WERI-Rb-1 (cell line): ENCODE data around the gene FGF3.
"Not testable (repeated sequence)": the region's sequence is repeated elsewhere in the genome, so short reads cannot be mapped to it uniquely, and the experiment has no call there.

Experiments
- DNase-seq: peaks from one replicate; pipeline ENCODE4 v3.0.0-alpha.2; 2020
- H3K27ac ChIP-seq: fragments of 250-450 bp; sonication (Bioruptor Pico); 2 replicates; pipeline ENCODE4 v1.5.1; 2020; ENCODE audit warnings: mild to moderate bottlenecking, moderate library complexity
- H3K27me3 ChIP-seq: fragments of 250-450 bp; sonication (Bioruptor Pico); 2 replicates; pipeline ENCODE4 v1.5.1; 2021; ENCODE audit warnings: mild to moderate bottlenecking, low read depth, moderate library complexity; ENCODE audit not compliant: insufficient read depth, severe bottlenecking
- H3K36me3 ChIP-seq: fragments of 250-450 bp; sonication (Bioruptor Pico); 2 replicates; pipeline ENCODE4 v1.5.1; 2020; ENCODE audit warnings: mild to moderate bottlenecking, moderate library complexity
- H3K4me3 ChIP-seq: 2 replicates; pipeline ENCODE4 v1.5.1; 2011; ENCODE audit warnings: low read depth, mild to moderate bottlenecking, control low read depth, low read length
- H3K9me3 ChIP-seq: fragments of 250-450 bp; sonication (Bioruptor Pico); 2 replicates; pipeline ENCODE4 v1.5.1; 2021; ENCODE audit warnings: mild to moderate bottlenecking, moderate library complexity; ENCODE audit not compliant: severe bottlenecking
- TF ChIP-seq, protein P1 (sequence below): IDR thresholded peaks from 2 replicates; pipeline ENCODE4 v1.5.1; 2011; ENCODE audit warnings: low read depth, mild to moderate bottlenecking, control low read depth, inconsistent platforms, low read length

FGF3 gene

GRCh38 chr11:69774354-69775162 is 44.7 kb downstream of the FGF3 start:
- TF ChIP-seq, protein P1, sequence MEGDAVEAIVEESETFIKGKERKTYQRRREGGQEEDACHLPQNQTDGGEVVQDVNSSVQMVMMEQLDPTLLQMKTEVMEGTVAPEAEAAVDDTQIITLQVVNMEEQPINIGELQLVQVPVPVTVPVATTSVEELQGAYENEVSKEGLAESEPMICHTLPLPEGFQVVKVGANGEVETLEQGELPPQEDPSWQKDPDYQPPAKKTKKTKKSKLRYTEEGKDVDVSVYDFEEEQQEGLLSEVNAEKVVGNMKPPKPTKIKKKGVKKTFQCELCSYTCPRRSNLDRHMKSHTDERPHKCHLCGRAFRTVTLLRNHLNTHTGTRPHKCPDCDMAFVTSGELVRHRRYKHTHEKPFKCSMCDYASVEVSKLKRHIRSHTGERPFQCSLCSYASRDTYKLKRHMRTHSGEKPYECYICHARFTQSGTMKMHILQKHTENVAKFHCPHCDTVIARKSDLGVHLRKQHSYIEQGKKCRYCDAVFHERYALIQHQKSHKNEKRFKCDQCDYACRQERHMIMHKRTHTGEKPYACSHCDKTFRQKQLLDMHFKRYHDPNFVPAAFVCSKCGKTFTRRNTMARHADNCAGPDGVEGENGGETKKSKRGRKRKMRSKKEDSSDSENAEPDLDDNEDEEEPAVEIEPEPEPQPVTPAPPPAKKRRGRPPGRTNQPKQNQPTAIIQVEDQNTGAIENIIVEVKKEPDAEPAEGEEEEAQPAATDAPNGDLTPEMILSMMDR = no peak
- no peak for DNase-seq
- no peak overlapping the region for H3K27ac ChIP-seq
- H3K27me3 ChIP-seq = peaks cover 37% of the 10 kb centered on the region
- H3K36me3 ChIP-seq = no peaks in the 10 kb centered on the region
- H3K9me3 ChIP-seq = no peaks in the 10 kb centered on the region
- peak overlapping the region; percentile 36 for H3K4me3 ChIP-seq

DNA sequence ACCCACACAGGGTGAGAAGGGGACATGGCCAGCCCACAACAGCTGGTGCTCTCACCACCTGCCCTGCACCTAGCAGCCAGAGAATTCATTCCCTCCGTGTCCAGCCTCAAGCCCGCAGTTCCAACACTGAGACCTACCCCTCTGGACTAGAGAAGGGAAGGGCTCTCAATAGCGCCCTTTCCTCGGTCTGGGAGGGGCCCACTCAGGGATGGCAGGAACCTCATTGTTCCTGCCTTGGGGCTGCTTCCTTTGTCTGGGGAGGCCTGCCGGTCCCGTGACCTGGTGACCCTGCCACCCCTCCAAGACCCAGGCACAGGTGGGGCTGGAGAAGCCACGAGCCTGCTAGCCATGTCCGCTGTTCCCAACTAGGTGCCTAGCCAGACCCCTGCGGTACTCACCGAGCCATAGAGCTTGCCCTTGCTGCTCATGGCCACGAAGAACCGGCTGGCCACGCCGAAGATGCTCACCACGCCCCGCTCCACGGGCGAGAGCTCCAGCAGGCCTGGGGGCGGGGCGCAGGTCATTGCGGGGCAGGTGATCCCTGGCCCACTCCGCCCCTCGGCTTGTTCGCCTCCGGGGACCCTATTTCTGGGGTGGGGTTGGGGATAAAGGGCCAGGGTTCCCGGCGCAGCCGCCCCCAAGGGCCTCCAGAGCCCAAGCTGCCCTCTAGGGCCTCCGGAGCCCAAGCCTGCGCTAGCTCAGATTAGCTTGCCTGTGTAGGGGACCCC is 45.4 kb downstream of the FGF3 start:
- Histone ChIP-seq H3K36me3 (no peaks in the 10 kb centered on the region), H3K27ac (no peak overlapping the region), H3K27me3 (peaks cover 37% of the 10 kb centered on the region), H3K9me3 (no peaks in the 10 kb centered on the region), H3K4me3 (no peak overlapping the region)
- TF ChIP-seq, protein P1 = no peak
- DNase-seq = no peak

GRCh38 chr11:69771466-69771865 is 47.8 kb downstream of the FGF3 start:
- Histone ChIP-seq H3K36me3 (no peaks in the 10 kb centered on the region), H3K27ac (no peak overlapping the region), H3K27me3 (peaks cover 37% of the 10 kb centered on the region), H3K9me3 (no peaks in the 10 kb centered on the region), H3K4me3 (no peak overlapping the region)
- TF ChIP-seq, protein P1 = no peak
- DNase-seq = no peak

DNA sequence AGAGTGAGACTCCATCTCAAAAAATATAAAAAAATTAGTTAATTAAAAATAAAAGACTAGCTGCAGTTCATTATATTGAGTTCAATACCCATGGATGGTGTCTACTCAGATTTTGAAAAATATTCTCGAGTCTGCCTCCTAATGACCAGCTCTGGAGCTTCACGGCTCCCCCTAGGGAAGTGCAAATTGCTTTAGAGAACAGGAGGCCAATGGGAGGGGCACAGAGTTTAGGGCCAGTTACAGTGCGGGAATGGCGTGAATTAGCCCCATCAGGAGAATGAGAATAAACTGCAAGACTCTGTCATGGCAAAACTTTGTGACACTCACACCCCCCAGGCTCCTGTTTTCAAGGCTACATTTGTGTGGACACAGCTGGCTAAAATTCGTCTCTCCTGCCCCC is 48.7 kb downstream of the FGF3 start:
- TF ChIP-seq, protein P1 = no peak; the same call in 1 of the 2 replicates
- Histone ChIP-seq H3K36me3 (no peaks in the 10 kb centered on the region), H3K27ac (no peak overlapping the region), H3K9me3 (no peaks in the 10 kb centered on the region), H3K27me3 (peaks cover 29% of the 10 kb centered on the region), H3K4me3 (no peak overlapping the region)
- DNase-seq = no peak

DNA sequence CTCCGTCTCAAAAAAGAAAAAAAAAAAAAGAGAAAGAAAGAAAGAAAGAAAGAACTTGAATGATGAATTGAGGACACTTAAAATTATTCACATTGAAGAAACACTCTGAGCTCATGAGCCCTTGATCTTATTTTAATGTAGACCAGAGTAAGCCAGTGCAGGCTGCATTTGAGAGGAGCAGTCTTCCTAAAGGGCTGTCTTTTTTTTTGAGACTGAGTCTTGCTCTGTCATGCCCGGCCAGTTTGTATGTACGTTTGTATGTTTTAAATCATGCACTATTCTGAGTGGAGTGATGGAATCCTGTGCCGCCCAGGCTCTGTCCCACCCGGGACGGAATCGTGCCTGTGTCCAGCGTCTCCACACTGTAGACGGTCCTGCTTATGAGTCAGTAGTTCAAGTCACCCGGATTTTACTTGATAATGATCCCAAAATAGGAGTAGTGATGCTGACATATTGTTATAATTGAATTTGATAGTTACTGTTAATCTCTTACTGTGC is 53.7 kb downstream of the FGF3 start:
- Histone ChIP-seq H3K27me3 (no peaks in the 10 kb centered on the region), H3K4me3 (no peak overlapping the region), H3K27ac (no peak overlapping the region), H3K9me3 (peaks cover 2% of the 10 kb centered on the region), H3K36me3 (no peaks in the 10 kb centered on the region)
- DNase-seq = no peak
- TF ChIP-seq, protein P1 = no peak

DNA sequence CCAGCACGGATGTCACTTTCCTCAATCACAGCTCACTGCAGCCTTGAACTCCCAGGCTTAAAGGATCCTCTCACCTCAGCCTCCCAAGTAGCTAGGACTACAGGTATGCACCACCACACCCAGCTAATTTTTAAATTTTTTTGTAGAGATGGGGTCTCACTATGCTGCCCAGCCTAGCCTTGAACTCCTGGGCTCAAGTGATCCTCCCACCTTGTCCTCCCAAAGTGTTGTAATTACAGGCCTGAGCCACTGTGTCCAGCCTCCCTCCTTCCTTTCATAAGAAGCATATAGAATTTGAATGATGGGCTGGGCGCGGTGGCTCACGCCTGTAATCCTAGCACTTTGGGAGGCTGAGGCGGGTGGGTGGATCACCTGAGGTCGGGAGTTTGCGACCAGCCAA is 54.3 kb downstream of the FGF3 start:
- H3K27me3 ChIP-seq = not testable (repeated sequence)

More for the DNA sequence above, 54.3 kb downstream of the FGF3 start:
- H3K9me3 ChIP-seq, H3K27ac ChIP-seq, H3K4me3 ChIP-seq, DNase-seq, H3K36me3 ChIP-seq: not testable (repeated sequence)
